Suppressor macrophage (primary cell): ENCODE data around the gene TNFSF4.
A peak's percentile ranks its signal among the peaks of the same experiment; 100 is the strongest.
"Not testable (repeated sequence)": the region's sequence is repeated elsewhere in the genome, so short reads cannot be mapped to it uniquely, and the experiment has no call there.

Source experiments
- DNase-seq, 4 experiments: peaks; one replicate each; pipeline ENCODE4 v3.0.0-alpha.2; 2020 to 2022
- total RNA-seq, 17 experiments: gene quantifications; one replicate each; lab custom pipeline; 2026; ENCODE audit warnings: mixed read lengths in 6 of 17, inconsistent platforms in 3 of 17; lab: John Stamatoyannopoulos, UW

TNFSF4 gene, protein sequence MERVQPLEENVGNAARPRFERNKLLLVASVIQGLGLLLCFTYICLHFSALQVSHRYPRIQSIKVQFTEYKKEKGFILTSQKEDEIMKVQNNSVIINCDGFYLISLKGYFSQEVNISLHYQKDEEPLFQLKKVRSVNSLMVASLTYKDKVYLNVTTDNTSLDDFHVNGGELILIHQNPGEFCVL
- total RNA-seq, result 0.49 to 2.9 (median 1.1) reads per million in 17 experiments

DNA sequence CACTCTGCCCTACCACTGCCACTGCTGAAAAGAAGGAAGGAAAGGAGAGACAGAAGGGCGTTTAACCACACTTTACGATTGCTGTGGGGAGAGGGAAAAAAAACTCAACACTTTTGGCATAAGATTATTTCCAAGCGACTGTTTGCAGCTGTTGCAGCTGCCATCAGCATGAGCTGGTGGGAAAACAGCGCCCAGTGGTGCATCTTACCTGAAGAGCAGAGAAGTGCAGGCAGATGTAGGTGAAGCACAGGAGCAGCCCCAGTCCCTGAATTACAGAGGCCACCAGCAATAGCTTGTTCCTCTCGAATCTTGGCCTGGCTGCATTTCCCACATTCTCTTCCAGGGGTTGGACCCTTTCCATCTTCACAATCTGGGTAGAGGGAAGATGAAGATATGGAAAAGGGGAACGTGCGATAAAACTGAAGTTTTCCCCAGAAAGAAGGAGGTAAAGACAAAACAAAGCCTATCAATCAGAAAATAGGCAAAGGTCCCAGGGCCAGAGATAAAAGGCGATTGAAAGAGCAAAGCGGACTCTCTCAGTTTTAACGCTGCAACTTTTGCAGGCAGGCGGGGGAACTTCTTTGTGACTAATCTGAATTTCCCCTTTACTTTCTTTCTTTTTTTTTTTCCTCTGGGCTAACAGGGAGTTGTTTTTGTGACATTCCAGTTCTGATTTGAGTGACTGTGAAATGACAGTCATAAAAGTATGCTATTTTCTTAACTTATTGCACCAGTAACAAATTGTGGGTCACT is at the start of gene TNFSF4:
TNFSF4 (minus strand) TSS at position 516 of the 753 bp plus-strand sequence; CDS start at position 361, 155 bp downstream.
- peak; percentile 40 to 61 (median 52) for DNase-seq

DNA sequence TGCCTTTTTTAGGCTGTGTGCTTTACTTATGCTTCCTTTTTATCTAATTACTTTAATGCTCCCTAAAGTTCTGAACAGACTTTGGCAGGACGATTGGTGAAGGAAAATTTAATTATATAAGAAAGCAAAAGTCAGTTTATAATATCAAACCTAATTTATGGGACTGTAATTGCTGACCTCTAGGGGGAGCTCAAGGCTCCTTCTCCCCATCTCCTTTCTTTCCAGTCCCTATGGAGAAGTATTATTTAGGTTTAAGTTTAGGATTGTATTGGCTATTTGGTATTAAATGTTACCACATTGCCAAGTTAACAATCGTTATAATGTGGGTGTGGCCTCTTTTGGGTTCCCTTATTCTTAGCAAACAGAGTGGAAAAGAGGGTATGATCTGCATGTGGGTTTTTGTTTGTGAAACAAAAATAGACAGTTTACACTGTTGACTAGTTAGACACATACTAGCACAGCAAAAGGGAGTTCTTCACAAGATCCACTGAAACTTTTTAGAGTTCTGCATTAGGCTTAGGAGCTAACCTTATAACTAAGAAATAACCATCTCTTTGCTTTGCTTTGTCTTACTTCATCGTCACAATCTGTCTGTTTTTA is 48.2 kb upstream of the TNFSF4 start:
- DNase-seq, result peak; percentile 49 to 77 (median 64)

DNA sequence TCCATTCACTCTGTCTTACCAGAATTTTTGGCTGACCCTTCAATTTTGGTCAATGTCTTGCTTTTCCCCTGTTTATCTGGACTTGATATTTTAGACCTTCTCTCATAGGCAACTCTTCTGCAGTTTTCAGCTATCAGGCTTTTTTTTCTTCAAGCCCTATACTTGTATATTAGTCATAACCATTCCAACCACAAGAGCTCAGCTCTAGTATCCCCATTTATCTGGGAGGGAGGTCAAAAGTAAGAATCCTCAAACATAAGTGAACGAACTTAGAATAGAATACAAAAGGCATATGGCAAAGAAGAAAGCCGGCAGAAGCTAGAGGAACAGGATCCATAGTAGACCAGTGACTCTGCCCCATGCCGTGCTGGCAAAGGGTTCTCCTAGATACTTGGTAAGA is 45.9 kb upstream of the TNFSF4 start:
- DNase-seq, result no peak

DNA sequence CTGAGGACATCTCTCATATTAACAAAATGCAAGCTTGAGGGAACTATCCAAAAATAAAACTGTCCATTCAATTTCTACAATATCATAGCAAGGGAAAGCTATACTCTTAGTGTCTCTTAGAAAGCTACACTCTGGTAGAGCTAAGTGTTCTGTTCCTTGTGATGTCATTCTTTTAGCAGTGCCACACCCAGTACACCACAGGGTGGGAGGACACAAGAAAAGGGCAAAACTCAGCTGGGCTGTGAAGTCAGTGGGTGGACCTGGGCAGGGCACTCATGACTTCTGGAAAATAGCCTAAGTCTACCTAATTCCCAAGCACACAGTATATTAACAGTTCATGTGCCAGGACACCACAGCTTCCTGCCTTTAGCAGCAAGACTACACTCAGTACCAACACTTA is 42.2 kb upstream of the TNFSF4 start:
- peak; percentile 9 to 53 (median 40) for DNase-seq

DNA sequence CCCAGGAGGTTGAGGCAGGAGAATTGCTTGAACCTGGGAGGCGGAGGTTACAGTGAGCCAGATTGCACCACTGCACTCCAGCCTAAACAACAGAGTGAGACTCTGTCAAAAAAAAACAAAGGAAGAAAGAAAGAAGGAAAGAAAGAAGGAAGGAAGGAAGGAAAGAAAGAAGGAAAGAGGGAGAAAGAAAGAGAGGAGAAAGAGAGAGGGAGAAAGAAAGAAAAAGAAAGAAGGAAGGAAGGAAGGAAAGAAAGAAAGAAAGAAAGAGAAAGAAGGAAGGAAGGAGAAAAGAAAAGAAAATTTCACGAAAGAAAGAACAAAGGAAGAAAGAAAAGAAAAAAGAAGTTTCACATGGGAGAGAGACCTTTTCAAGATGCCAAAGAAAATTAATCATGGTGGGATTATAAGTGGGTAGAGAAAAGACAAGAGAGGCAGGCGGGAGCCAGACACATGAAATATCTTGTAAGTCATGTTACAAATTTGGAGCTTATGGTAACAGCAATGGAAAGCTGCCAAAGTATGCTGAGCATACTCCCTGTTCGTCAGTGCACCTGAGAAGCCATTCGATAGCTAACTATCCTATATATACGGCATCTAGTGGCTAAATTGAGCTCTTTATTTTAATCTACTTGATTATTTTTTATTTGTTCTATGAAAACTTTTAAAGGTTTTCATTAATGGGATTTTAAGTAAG is 41.3 kb upstream of the TNFSF4 start:
- DNase-seq, result no peak

DNA sequence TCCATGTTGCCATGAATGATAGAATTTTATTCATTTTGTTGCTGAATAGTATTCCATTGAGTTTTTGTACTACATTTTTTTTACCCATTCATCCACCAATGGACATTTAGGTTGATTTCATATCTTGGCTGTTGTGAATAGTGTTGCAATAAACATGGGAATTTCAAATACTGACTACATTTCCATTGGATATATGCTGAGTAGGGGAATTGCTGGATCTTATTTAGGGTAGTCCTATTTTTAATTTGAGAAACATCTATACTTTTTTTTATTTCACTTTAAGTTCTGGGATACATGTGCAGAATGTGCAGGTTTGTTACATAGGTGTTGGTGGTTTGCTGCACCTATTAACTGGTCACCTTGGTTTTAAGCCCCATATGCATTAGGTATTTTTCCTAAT is 38.8 kb upstream of the TNFSF4 start:
- DNase-seq, result no peak

DNA sequence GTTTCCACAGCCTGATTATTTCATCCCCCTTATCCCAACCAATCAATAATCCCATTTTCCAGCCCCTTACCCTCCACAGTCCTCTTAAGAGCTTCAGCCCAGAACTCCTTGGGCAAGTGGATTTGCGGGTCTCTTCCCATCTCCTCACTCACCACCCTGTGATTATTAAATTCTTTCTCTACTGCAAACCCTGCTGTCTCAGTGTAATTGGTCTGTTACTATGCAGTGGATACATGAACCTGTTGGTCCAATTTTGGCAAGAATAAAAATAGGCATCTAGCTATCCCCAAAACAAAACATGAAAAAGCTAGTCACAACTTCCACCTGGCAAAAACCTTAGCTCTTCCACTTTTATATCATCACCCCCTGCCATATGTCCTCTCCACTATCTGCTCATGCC is 36.2 kb upstream of the TNFSF4 start:
- DNase-seq, result no peak

DNA sequence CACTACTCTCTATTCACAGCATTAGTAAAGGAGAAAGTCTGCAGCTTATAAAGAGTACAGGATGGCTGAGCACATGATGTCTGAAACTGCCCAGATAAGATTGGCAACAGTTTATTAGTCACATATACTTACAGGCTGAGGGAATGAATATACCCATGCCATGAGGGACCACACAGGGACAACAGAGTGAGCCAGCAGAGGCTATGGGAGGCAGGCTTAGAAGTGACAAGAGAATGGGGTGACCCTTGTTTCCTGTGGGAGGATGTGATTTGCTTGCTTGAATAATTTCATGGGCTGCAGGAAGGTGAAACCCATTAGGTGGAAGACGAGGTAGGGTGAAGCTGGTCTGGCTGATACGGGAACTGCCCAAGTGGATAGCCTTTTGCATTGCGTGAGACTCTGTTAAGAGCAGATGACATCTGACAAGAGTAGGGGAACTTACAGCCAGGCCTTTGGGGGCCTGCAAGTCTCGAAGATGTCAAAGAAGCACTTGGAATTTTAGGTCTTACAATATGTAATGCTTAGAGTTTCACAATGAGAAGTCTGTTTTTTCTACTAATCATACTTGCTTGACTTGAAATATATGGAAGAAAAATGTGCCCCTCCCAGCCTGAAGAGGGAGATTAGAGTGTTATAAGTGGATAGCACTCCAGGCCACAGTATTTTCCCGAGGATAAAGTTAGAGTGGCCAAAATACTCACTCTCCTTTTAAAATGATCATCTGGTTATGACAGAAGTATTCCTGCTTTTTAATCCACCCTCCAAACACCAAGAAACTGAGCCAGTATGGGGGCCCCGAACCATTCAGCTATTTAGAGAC is 34.6 kb upstream of the TNFSF4 start:
- no peak for DNase-seq

DNA sequence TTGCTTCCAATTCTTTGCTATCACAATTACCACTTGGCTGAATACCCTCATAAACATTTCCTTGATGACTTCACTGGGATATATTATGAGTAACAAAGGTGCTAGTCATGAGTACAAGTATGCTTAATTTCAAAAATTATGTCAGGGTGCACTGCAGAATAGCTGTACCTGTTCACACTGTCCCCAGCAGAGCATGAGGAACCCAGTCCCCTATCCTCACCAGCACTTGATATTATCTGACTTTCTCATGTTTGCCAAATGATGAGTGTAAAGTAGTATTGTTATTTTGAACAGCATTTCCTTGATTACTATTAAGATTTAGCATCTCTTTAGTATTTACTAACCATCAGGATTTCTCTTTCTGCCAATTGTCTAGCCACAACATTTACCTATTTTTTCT is 33.5 kb upstream of the TNFSF4 start:
- DNase-seq, result no peak

DNA sequence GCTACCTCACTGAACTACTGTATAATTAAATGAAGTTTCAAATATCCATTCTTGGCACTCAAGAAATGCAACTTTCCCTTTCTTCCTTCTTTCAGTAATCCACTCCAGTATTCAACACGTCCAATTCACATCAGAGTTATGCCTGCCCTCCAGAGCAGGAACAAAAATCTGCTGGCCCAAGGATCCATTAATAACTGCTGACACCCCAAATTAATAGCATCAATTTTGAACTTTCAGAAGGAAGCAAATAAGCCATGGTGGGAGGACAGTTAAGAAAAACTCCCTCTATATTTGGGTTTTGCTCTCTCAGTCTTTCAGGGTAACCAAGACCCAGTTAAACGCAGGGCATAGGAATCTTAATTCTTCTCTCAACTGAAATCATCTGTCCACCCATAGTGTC is 31.9 kb upstream of the TNFSF4 start:
- DNase-seq, result no peak

DNA sequence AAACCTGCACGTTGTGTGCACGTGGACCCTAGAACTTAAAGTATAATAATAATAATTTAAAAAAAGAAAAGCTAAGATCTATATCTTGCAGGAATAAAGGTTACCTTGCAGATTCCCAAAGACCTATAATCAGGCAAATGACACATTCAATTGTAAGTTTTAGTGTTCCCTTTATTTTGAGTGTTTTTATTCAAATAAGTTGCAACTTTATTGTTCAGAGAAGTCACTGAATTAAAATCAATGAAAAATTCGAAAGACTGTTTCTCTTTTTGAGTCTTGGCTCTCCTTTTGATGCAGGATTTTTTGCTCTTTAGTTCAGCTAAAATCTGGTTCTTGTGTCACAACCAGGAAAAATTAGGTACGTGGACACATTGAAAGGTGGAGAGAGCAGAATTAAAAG is 27.8 kb upstream of the TNFSF4 start:
- no peak for DNase-seq

DNA sequence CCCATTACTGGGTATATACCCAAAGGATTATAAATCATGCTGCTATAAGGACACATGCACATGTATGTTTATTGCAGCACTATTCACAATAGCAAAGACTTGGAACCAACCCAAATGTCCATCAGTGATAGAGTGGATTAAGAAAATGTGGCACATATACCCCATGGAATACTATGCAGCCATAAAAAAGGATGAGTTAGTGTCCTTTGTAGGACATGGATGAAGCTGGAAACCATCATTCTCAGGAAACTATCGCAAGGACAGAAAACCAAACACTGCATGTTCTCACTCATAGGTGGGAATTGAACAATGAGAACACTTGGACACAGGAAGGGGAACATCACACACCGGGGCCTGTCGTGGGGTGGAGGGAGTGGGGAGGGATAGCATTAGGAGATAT is 27.3 kb upstream of the TNFSF4 start:
- DNase-seq, result not testable (repeated sequence)

DNA sequence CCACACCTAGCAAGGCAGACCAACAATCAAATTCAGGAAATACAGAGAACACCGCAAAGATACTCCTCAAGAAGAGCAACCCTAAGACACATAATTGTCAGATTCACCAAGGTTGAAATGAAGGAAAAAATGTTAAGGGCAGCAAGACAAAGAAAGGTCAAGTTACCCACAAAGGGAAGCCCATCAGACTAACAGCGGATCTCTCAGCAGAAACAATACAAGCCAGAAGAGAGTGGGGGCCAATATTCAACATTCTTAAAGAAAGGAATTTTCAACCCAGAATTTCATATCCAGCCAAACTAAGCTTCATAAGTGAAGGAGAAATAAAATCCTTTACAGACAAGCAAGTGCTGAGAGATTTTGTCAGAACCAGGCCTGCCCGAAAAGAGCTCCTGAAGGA is 21.9 kb upstream of the TNFSF4 start:
- not testable (repeated sequence) for DNase-seq

DNA sequence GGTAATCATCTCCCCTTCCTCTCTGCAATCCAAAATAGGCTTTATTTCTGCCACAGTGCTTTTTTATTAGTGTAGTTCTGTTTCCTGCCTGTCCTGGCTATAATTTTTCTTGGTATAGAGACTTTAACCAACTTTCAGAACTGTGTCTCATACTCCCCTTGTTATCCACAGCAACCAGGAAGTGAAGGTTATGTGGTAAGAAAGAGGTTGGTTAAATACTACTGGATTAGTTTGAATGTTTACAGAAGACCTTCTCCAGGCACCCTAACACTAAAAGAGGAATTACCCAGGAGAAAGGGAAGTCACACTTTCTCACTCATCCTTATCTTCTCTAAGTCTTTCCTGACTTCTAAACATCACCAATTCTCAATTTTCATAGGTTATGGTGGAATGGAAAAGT is 17.8 kb upstream of the TNFSF4 start:
- peak; percentile 5 to 52 (median 24) for DNase-seq

DNA sequence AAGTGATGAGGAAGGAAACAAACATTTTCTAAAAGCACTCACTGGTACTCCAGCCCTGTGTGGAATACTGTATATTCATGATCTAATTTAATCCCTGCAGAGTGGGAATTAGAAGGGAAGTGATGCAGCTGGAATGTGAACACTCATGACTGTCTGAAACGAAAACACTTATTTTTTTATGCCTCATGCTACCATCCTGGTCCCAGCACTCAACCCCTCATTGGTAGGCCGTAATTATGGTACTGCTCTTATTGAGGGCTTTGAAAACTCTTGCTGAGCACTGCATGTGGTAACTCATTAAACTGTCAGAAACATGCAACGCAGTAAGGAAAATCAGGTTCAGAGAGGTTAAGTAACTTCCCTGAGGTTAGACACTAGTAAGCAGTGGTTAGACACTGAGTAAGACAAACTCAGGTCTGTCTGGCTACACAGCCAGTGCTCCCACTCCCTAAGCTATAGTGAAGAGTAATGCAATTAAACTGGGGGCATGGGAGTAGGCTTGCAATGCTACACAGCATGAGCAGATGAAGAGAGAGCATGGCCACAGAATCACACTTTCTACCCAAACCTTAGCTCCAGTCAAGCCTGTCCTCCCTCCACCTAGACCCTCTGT is 17.3 kb upstream of the TNFSF4 start:
- no peak for DNase-seq

DNA sequence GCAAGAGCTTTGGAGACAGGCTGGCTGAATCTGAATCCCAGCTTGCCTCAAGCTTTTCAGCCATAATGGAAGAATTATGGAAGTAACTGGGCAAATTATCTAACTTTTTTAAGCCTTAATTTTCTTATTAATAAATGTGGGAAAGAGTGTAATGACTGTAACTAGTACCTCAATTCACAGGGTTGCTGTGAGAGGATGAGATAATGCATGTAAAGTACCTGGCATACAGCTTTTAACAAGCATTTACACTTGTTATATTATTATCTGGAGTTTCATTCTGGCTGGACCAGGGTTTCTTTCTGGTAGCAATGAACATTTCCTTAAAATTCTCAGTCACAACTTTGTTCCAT is 15.9 kb upstream of the TNFSF4 start:
- DNase-seq, result no peak

DNA sequence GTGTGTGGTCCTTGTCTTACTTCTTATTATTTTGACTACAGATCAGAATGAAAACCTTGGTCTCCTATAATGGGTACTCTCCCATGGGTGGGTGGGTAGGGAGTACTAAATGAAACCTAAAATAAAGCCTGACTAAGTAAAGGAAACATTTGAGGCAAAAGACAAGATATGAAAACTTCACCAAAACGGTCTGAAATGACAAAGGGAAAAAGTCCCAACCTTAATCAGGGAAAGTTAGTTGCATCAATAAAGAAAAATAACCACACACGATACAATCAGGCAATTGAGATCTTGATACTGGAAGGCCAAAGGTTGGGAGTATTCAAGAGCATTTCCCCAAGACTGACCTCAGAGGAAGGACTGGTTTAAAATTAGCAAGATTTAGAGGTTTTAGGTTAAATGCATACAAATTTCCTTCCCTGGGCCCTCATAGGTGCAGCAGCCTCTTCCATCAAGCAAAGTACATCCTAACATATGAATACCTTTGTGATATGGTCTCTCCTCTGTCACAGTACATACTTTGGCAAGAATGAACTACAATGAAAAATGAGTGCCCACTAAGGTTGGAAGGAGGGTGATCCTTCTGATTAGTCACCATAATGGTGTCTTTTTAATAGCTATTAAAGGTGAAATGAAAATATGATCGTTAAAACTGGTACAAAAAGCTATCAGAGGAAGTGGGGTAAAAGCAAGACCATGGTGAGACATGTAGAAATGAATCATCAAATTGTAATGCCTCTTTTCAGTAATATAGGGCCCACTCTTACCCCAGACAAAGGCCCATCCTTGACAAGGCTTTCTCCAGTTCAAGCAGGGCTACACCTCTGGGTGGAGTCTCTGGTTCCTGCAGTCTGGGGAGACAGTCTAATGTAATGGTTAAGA is 15.3 kb upstream of the TNFSF4 start:
- no peak for DNase-seq

DNA sequence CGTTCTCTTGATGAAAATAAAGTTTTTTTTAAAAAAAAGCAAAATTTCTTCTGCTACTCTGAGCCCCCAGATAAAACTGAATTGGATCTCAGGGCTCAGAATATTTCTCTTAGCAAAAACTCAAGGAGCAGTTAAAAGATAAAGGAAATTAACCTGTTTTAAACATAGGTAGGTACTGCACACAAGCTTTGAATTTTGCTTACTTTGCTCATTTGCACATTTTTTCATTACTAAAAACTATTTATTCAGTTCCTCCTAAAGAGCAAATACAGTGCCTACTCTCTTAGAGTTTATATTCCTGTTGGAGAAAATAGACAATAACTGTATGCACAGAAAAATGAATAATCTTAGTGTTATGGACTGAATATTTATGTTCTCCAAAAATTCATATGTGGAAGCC is 13.0 kb upstream of the TNFSF4 start:
- no peak for DNase-seq

DNA sequence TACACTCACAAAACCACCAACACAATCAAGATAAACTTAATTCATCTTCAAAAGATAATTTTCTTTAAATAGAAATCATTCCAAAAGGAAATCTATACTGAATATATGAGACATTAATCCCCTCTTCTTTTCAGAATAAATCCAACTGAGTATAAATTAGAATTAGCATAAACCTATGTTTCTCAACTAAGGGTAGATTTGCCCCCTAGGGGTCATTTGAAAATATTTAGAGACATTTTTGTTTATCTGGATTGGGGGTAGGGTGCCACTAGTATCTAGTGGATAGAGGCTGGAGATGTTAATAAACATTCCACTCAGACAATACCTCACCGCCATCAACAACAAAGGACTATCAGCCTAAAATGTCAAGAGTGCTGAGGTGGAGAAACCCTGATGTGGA is 6.5 kb upstream of the TNFSF4 start:
- no peak for DNase-seq

DNA sequence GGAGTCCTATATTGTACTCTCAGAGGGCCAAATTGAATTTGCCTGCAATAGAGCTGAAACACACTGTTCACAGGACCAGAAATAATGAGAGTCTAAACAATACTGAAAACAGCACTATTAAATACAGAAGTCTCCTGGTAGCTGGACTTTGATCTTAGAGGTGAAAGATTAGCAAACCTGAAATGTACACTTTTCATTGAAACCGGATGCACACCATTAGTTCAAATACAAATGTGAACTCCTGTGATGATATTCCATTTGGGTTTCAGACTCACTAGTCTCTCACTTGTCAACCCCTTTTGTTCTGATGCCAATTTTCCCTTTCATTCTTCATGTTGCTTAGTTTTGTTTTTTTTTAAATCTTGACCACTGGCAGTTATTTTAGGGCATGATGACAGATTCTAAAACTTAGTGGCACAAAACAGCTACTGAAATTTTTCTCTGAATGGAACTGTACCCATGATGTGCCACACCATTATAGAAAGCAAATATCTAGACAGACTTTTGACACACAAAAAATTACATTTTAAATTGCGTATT is 5.9 kb upstream of the TNFSF4 start:
- no peak for DNase-seq

DNA sequence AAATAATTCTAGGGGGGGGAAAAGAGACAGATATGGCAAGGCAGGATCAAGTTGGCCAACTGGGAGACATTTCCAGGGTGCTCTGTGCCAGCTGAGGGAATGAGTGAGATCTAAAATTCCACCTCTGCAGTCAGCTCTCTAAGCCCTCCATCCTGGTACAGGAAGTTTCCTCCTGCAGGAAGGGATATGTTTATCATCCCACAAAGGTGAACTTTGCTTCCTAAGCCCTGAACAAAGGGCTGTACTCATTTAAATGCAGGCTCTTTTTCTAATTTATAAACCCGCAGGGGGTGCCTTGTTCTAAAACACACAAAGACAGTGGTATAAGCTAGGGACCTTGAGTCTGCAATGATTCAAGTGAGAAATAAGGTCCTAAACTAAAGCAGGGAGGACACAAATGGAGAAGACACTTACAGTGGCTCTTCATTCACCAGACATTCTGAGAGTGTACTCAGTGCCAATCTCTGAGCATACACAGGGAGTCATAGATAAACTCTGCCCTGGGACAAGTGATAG is 3.6 kb upstream of the TNFSF4 start:
- DNase-seq, result no peak
